ENCODE results near the gene USP2. TPM values are rescaled to one million over a fixed set of nuclear protein-coding genes. Genes with fewer than 3 reads are reported as not detected.

USP2 gene
- polyA plus RNA-seq, 4 donors = 6.8 to 13.6 (median 11.1) TPM

DNA sequence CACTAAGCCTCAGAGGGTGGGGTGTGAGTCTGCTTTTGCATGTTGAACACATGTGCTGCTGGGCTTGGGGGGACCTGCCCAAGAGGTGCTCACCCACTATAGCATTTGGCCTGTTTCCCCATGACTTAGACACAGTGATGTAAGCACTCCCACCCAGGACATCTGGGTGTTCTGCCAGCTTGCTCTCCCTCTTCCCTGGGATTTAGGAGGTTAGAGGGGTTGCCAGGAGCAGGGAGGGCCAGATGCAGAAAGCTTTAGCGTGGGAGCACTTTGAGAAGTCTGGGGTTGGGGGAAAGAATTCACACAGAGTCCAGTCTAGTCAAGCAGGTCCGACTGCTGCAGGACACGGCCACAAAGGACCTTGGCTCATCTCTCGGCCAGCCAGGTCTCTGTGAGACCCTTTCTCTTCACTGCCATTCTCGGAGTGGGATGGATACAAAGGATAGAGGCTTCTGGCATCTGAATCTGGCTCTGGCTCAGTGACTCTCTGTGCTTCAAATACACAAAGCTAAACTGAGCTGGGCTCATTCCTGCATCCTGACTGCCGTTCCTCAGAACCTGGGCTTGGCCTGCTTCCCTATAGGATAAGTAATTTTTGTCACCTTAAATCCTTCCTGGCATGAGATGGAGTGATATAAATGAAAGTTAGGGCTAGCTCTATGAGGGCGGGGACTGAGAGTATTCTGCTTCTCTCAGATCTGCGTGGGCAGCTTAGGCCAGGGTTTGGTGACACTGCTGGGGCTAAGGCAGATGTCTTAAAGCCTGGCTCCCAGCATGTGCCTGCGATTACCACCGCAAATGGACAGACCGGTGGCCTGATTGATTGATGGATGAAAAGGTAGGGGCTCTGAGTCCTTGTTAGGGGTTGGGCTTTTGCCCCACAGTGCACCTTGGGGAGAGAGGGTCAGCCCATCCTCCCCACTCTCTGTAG lies 14.5 kb downstream of the USP2 start:
- no peak for DNase-seq (ENCODE audit: low read depth in 4 of 4, low spot score in 3 of 4)

DNA sequence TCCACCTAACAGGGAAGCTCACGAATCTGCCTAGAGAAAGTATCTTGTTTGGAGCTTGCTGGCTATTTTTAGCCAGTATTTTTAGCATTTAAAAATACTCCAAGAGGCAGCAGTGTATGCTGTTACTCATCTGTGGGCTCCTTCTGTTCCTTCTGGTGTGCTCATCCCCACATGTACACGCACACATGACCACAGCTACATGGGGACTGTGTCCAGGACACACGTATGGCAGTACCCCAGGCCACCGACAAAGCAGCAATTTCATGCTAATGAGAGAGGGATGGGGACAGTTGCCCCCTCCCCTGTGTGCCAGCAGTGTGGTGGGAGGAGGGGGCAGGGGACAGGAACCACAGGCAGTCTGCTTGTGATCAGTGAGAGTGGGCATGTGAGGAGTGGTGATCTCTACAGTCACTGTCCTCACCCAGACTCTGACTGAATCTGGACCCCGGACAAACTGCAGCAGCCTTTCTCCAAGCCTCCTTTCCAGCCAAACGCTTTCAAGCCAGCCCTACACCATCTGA lies 16.4 kb downstream of the USP2 start:
- no peak for DNase-seq (ENCODE audit: low read depth in 4 of 4, low spot score in 3 of 4)

DNA sequence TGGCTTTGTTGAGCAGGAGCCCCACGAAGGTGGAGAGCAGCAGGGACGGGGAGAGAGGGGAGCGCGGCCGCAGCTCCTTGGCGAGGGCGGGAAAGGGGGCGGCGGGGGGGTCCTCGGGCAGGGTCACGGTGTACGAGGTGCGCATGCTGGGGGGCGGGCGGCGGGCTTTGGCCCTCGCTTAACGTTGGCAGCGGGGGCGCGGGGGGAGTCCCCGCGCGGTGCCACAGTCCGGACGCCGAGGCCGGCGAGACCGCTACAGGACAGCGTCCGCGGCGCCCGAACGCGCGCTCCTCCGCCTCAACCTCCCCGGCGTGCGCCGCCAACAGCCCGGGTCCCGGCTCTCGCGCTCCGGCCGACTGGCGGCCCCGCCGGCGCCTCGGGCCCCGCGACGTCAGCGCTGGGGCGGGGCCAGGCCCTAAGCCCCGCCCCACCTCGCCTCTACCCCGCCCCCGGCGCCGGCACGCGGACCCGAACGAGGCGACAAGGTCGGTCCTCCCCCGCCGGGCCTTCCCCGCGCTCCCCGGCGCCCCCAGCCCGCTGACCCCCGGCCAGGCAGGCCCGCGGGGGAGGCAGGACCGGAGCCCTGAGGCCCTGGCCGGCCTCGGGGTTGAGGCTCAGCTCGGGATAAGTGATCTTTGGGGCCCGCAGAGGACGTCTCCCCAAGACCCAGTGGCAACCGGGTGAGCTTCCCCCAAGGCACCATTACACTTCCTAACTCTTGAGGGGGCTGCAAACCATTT lies 17.5 kb downstream of the USP2 start:
- no peak for DNase-seq (ENCODE audit: low read depth in 4 of 4, low spot score in 3 of 4)

DNA sequence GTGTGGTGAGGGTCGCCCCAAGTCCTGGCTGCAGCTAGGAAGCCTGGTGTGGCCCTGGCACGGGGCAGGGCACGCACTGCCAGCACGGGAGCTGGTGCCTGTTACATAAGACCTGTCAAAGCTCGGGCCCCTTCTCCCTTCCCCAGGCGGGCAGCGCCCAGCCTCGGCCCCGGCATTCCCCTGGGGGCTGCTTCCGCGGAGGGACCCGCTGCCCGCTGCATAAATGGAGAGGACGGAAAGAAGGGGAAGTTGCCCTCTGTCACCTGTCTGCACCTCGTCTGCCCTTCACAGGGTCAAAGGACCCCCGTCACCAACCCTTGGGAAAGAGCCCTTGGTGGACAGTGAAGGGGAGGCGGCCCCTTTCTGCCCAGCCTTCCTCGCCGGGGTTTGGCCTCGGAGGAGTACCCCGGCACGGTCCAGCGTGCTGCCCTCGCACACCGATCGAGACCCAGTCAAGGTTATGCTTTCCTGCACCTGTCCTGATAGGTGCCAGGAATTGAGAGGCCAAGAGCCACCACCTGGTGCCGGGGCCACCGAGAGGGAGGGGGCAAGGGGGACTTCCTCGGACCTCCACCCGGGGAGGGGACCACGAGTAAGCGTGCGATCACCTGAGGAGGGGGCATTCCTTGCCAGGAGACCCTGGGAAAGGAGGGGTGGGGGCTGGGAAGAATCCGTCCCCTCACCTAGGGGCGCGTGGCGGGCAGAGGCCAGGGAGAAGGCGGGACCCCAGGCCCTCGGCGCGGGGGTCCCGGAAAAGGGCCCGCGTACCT lies 18.2 kb downstream of the USP2 start:
- DNase-seq (ENCODE audit: low read depth in 4 of 4, low spot score in 3 of 4) = no peak

DNA sequence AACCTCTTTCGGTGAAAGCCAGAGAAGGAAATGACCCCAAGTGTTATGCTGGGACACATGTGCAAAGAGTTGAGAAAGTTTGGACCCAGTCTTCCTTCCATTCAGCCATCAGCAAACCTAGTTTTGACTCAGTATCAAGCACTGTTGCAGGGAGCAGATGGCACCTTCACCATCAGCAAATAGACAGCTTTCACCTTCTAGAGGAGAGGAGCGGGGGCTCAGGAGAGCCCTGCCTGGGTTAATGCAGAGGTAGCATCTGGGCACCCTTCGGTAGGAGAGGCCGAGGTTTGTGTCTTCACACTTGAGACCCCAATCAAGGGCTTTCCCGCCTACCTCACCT lies 18.8 kb downstream of the USP2 start:
- DNase-seq (ENCODE audit: low read depth in 4 of 4, low spot score in 3 of 4) = no peak

- DNase-seq (ENCODE audit: low read depth in 4 of 4, low spot score in 3 of 4) = no peak
These were observed 19.4 kb downstream of the USP2 start for GRCh38 chr11:119361941-119362725.

DNA sequence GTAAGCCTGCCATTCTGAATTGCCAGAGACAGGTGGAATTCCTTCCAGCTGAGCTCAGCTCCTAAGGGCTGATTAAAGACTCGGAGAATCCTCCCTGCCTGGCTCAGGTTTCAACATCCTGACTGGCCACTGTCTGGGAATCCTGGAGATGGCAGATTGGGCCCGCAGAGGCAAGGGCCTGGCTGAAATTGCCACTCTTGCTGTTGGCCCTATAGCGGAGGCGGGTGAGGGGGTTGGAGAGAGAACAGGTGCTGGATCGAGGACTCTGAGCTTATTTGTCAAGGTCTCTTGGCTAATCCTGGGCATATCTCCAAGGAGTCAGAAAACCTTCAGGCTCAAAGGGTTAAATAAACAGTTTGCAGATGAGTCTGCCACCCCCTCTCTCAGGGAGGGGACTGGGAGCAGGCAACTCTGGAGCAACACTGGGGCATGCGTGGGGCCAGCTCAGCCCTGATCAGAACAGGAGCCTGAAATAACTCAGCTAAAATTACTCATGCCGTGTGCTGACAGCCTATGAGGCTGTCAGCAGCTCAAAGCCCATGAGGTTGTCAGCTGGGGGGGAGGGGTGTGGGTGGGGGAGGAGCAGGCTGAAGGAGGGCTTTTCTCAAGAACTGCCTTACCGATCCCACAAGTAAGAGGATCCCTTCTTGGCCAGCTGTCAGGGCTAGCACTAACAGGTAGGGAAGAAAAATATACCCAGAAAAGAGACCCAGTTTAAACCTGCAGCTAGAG lies 20.3 kb downstream of the USP2 start:
- peak in 1 of 4 donors; percentile 50 for DNase-seq (ENCODE audit: low read depth in 4 of 4, low spot score in 3 of 4)

DNA sequence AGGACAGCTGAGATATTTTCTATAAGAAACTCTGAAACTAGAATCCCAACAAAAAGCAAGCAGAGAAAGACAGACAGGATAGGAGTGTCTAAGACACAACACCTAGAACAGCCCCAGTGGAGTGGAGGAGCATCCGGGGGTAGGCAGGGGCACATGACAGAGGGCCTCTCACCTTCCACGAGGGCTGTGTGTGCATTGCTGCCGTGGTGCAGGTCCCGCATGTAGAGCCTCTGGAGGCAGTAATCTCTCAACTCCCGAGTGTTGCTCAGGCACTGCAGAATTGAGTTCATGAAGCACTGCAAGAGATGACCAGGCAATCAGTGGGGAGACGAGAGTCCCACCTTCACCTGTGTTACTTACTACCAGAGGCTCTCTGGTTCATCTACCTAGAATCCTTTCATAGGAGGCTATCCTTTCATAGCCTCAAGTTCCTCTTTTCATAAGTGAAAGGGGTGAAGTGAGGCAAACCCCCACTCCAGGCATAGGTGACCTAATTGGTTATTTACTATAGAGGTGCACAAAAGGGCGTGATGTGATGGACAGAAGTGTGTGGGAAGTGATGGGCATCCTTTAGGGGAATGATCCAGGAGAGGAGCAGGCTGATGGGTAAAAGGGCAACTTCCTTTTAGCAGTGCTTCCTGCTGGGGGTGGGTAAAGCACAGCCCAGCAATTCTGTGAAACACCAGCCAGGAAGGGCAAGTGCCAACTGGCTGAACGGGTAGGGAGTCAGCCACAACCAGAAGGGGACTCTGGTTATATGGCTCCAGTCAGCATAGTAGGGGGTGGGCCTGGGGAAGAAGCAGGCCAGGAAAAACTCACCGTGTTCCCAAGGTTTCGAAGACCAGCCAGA lies 21.9 kb downstream of the USP2 start:
- DNase-seq (ENCODE audit: low read depth in 4 of 4, low spot score in 3 of 4) = no peak

DNA sequence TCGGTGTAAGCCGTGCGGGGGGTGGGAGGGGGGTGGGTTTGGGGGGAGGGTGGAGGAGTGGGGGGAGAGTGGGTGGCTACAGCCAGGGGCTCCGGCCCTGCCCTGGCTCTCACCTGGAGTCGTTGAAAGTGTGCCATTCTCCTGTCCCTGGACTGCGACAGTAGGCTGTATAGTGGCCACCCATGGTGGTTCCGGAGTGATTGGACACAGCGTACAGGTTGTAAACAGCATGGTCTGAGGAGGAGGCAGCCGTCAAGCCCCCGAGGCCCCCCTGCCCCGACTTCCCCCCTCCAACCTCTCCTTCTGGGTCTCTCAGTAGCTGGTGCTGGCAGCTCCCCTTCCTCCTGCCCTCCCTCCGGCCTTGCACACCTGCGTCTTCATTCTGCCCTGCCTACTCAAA lies 24.4 kb downstream of the USP2 start:
- no peak for DNase-seq (ENCODE audit: low read depth in 4 of 4, low spot score in 3 of 4)

GRCh38 chr11:119356349-119357031 lies 25.0 kb downstream of the USP2 start:
- peak in 1 of 4 donors; percentile 69 for DNase-seq (ENCODE audit: low read depth in 4 of 4, low spot score in 3 of 4)

DNA sequence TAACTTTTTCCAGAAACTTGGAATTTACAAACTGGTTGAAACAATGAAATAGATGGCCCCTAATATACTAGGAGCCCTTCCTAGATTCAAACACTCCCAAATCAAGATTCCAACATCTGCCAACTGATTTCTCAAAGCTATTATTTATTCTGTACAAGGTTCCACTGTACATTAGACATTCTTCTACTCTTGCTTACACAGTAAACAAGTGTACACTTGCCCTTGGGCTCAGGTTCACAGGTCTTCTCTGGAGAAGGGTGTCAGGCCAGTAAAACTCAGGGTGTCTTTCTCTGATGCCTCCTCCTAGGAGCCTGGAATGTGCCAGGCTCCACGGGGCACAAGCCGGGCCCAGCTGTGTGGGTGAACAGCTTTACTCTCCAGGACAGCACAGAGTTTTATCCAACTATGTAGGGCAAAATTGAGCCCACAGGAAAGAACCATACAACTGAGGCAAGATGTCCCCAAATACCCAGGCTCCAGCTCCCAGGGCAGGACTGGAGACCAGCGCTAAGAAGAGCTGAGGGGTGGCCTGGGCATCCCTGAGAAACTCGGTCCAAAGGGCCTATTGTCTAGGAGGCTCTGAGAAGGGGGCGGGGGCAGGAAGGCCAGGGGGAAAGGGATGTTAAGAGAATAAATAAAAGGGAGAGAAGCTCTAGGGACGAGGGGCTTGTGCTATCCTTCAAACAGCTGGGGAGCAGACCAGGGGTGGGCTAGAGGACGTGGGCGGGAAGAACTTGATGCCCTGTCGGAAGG lies 26.2 kb downstream of the USP2 start:
- DNase-seq (ENCODE audit: low read depth in 4 of 4, low spot score in 3 of 4) = no peak

GRCh38 chr11:119352857-119353260 lies 28.6 kb downstream of the USP2 start:
- DNase-seq (ENCODE audit: low read depth in 4 of 4, low spot score in 3 of 4) = no peak

DNA sequence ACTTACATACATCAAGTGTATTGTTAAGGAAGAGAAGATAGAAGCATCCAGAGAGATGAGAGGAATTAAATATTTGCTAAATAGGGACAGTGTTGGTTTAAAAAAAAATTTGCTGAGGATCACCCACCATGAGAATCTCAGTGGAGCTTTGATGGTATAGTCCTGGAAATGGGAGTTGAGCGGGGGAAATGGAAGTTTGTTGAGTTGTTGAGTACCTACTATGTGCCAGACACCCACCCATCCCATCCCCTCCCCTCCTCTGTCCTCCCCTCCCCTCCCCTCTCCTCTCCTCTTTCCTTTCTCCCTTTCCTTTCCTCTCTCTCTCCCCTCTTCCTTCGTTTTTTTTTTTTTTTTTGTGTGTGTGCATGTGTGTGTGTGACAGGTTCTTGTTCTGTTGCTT lies 30.3 kb downstream of the USP2 start:
- no peak for DNase-seq (ENCODE audit: low read depth in 4 of 4, low spot score in 3 of 4)

DNA sequence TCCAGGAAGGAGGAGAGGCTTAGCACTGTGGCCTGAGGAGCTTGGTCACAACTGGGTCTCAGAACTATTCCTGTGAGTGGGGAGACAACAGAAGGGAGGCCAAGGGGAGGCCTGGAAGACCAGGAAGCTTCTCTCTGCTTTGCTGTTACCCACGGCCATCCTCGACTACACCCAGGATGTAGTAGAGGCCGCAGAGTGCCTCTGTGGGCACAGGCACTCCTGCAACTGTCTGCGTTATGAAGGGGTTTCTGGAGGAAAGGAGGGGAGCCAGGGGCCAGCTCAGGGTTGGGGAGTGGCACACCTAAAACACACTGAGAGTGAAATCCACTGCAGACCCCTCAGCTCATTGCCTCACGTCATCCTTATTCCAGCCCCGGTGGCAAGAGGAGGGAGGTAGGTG lies 31.2 kb downstream of the USP2 start:
- DNase-seq (ENCODE audit: low read depth in 4 of 4, low spot score in 3 of 4) = no peak

GRCh38 chr11:119347940-119348605 lies 33.4 kb downstream of the USP2 start:
- no peak for DNase-seq (ENCODE audit: low read depth in 4 of 4, low spot score in 3 of 4)

- DNase-seq (ENCODE audit: low read depth in 4 of 4, low spot score in 3 of 4) = no peak
These were observed 34.2 kb downstream of the USP2 start for GRCh38 chr11:119347242-119347641.

- DNase-seq (ENCODE audit: low read depth in 4 of 4, low spot score in 3 of 4) = no peak
These were observed 34.9 kb downstream of the USP2 start, which contains the start of gene MFRP for GRCh38 chr11:119346605-119347004. TSS of gene MFRP (minus strand) at chr11:119346705. CDS start at chr11:119346513, 192 bp downstream.

All from right renal pelvis (tissue), 4 donors.